K562 (cell line): ENCODE results near the gene SLC35F4. TPM values are rescaled to one million over a fixed set of nuclear protein-coding genes. Genes with fewer than 3 reads are reported as not detected.

ENCODE experiments used
- ATAC-seq: fragments of 200-7000 bp; cut with Tn5 transposase; 3 replicates; pipeline ENCODE4 v1.9.1; 2020; ENCODE audit warnings: moderate library complexity
- BruUV-seq: library from RNA; stranded (reverse); fragments of 400-500 nt; replicated peaks from 2 replicates; lab custom pipeline; 2021; lab: Mats Ljungman, UMichigan
- CTCF ChIA-PET: fragments of 300-600 bp; formaldehyde crosslinking; extraction: SDS; loops from one replicate; lab custom pipeline; 2021; ENCODE audit warnings: low intra/inter-chr PET ratio; lab: Yijun Ruan, JAX
- POLR2A ChIA-PET: fragments of 300-600, 350-650 bp; sonication (Branson Sonifier 250); formaldehyde crosslinking; extraction: SDS; loops from one replicate; lab custom pipeline; 2021; ENCODE audit warnings: antibody characterized with exemption, inconsistent platforms; lab: Yijun Ruan, JAX
- DNase-seq, 4 experiments: peaks; one replicate each; pipeline versions ENCODE4 v3.0.0 to v3.0.0-alpha.2; 2011 to 2018; ENCODE audit warnings: low spot score in 3 of 4, mixed read lengths in 3 of 4; ENCODE audit errors: extremely low read depth in 1 of 4
- FAIRE-seq: peaks from 2 replicates; lab custom pipeline; 2011; peaks lifted over from hg19 to GRCh38; lab: Jason Lieb, UNC
- H2AFZ ChIP-seq: 2 replicates; pipeline ENCODE4 v1.6.0; 2011; ENCODE audit warnings: low read depth, low read length, control low read depth, inconsistent platforms
- H3K27ac ChIP-seq: fragments of 200-600 bp; 3 replicates; pipeline ENCODE4 v1.8.0; 2011; ENCODE audit warnings: low read depth, mild to moderate bottlenecking, control low read depth, inconsistent platforms, low read length, moderate library complexity, mixed read lengths; ENCODE audit errors: extremely low read depth
- H3K27me3 ChIP-seq, 2 experiments: fragments of 300-600 bp in 1 of 2; 2 replicates in 1 of 2; 3 replicates in 1 of 2; pipeline versions ENCODE4 v1.6.0 to v1.8.0; 2011; ENCODE audit warnings: inconsistent platforms in 2 of 2, low read length in 2 of 2, mild to moderate bottlenecking in 1 of 2, mixed read lengths in 1 of 2, moderate library complexity in 1 of 2; ENCODE audit not compliant: control insufficient read depth in 2 of 2, insufficient read depth in 2 of 2
- H3K36me3 ChIP-seq: fragments of 300-600 bp; 3 replicates; pipeline ENCODE4 v1.8.0; 2011; ENCODE audit warnings: mild to moderate bottlenecking, low read length, inconsistent platforms; ENCODE audit not compliant: control insufficient read depth, insufficient read depth
- H3K4me1 ChIP-seq, 2 experiments: fragments of 200-600 bp in 1 of 2; replicated peaks in 1 of 2; 2 replicates in 1 of 2; 3 replicates in 1 of 2; pipeline versions ENCODE4 v1.5.1 to v1.8.0; 2011; ENCODE audit warnings: inconsistent platforms in 2 of 2, low read length in 2 of 2, mild to moderate bottlenecking in 1 of 2, mixed read lengths in 1 of 2, moderate library complexity in 1 of 2; ENCODE audit not compliant: control insufficient read depth in 2 of 2, insufficient read depth in 2 of 2
- H3K4me2 ChIP-seq: 2 replicates; pipeline ENCODE4 v1.6.1; 2011; ENCODE audit warnings: low read length, control low read depth, inconsistent platforms, mixed read lengths; ENCODE audit not compliant: insufficient read depth
- H3K4me3 ChIP-seq: fragments of 200-600 bp; sonication (generic), shearing (Covaris generic); 2 replicates; pipeline ENCODE4 v1.5.1; 2016; ENCODE audit warnings: control low read depth, inconsistent platforms
- H3K79me2 ChIP-seq: fragments of 200-600 bp; 3 replicates; pipeline ENCODE4 v1.8.0; 2011; ENCODE audit warnings: low read length, inconsistent platforms; ENCODE audit not compliant: control insufficient read depth, insufficient read depth
- H3K9ac ChIP-seq, 2 experiments: 2 replicates each; pipeline versions ENCODE4 v1.6.0 to v1.6.1; 2011; ENCODE audit warnings: low read depth in 2 of 2, low read length in 2 of 2, control low read depth in 1 of 2, inconsistent platforms in 1 of 2, mild to moderate bottlenecking in 1 of 2, mixed read lengths in 1 of 2; ENCODE audit not compliant: insufficient read depth in 1 of 2
- H3K9me1 ChIP-seq: one replicate; pipeline ENCODE4 v1.6.0; 2011; ENCODE audit warnings: inconsistent platforms, mild to moderate bottlenecking, low read length, moderate library complexity; ENCODE audit not compliant: control insufficient read depth, insufficient read depth
- H3K9me3 ChIP-seq: replicated peaks from 2 replicates; pipeline ENCODE4 v1.5.1; 2011; ENCODE audit warnings: low read depth, low read length, inconsistent platforms; ENCODE audit not compliant: control insufficient read depth, insufficient read depth
- H4K20me1 ChIP-seq: replicated peaks from 2 replicates; pipeline ENCODE4 v1.6.1; 2011; ENCODE audit warnings: low read length, inconsistent platforms, mixed read lengths; ENCODE audit not compliant: control insufficient read depth, insufficient read depth
- E2F1 ChIP-seq: sonication (generic); formaldehyde crosslinking; IDR thresholded peaks from 2 replicates; pipeline ENCODE4 v1.8.1; 2023; ENCODE audit warnings: mild to moderate bottlenecking, missing genetic modification reagents, moderate library complexity
- GABPB2 ChIP-seq: fragments of 250-450 bp; sonication (Bioruptor Pico); conservative IDR thresholded peaks from 2 replicates; pipeline ENCODE4 v1.5.1; 2021; ENCODE audit warnings: mild to moderate bottlenecking
- HNRNPL ChIP-seq: fragments of 200-400 bp; formaldehyde crosslinking; IDR thresholded peaks from 2 replicates; pipeline ENCODE4 v1.6.1; 2017; ENCODE audit warnings: low read depth, mild to moderate bottlenecking, low read length
- L3MBTL2 ChIP-seq: fragments of 450-650 bp; IDR thresholded peaks from 2 replicates; pipeline ENCODE4 v1.6.1; 2016; ENCODE audit warnings: mild to moderate bottlenecking, moderate library complexity
- NR2C2 ChIP-seq, 2 experiments: fragments of 200-800 bp in 1 of 2; sonication (Bioruptor generic) in 1 of 2; sonication (generic) in 1 of 2; formaldehyde crosslinking in 1 of 2; IDR thresholded peaks; 2 replicates each; pipeline versions ENCODE4 v1.6.1 to v1.8.0; 2016 to 2022; ENCODE audit warnings: mild to moderate bottlenecking in 1 of 2, missing compliant biosample characterization in 1 of 2, missing genetic modification characterization in 1 of 2, missing genetic modification reagents in 1 of 2
- RBM34 ChIP-seq: fragments of 200-400 bp; formaldehyde crosslinking; IDR thresholded peaks from 2 replicates; pipeline ENCODE4 v1.6.1; 2018; ENCODE audit warnings: low read length, borderline replicate concordance; ENCODE audit not compliant: insufficient read depth
- SIRT6 ChIP-seq: IDR thresholded peaks from one replicate; pipeline ENCODE4 v1.6.1; 2012; ENCODE audit warnings: low read depth, mild to moderate bottlenecking, control low read depth, inconsistent platforms, low read length, moderate library complexity
- SMARCA5 ChIP-seq: fragments of 450-650 bp; IDR thresholded peaks from 2 replicates; pipeline ENCODE4 v1.6.1; 2016
- YBX1 ChIP-seq: fragments of 450-650 bp; IDR thresholded peaks from 2 replicates; pipeline ENCODE4 v1.7.1; 2016; ENCODE audit warnings: mild to moderate bottlenecking
- ZBTB2 ChIP-seq: fragments of 450-650 bp; IDR thresholded peaks from 2 replicates; pipeline ENCODE4 v1.6.1; 2016; ENCODE audit warnings: antibody characterized with exemption
- ZC3H4 ChIP-seq: sonication (generic); formaldehyde crosslinking; IDR thresholded peaks from 2 replicates; pipeline ENCODE4 v1.9.0; 2021; ENCODE audit warnings: missing genetic modification reagents, borderline replicate concordance
- ZNF717 ChIP-seq: fragments of 250-450 bp; sonication (Bioruptor Pico); IDR thresholded peaks from 2 replicates; pipeline ENCODE4 v1.5.0; 2021
- WGBS: fragments of 100-300 bp; shearing (Covaris generic); methylation state at CpG from one replicate; pipeline ENCODE4 v1.1.6; 2016; ENCODE audit warnings: low coverage, mixed read lengths; ENCODE audit not compliant: insufficient coverage; ENCODE audit errors: missing lambda C conversion rate; 5-methylcytosine and 5-hydroxymethylcytosine counted together
- in situ Hi-C: fragments of 300-500 bp; cut with MboI; formaldehyde crosslinking; loops from 4 replicates; pipeline ENCODE4 v1.15.0; 2018; ENCODE audit warnings: inconsistent platforms, mixed read lengths
- intact Hi-C: fragments of 100-400 bp; cut with micrococcal nuclease; formaldehyde crosslinking; loops from 2 replicates; pipeline ENCODE4 v1.14.2; 2022
- polyA plus RNA-seq, 8 experiments: library from polyadenylated mRNA; depleted of rRNA in 4 of 8; stranded (reverse) in 5 of 8; unstranded in 3 of 8; fragments of >200 nt; fragmentation: Nextera tagmentation in 2 of 8; fragmentation: Illumina TruSeq in 1 of 8; extraction: Ambion mirVana in 2 of 8; extraction: Trizol in 1 of 8; gene quantifications; 2 replicates each; pipeline versions ENCODE4 v1.2.1 to v1.2.3, GENCODE V29; 2011 to 2014; ENCODE audit warnings: inconsistent platforms in 1 of 8, missing spikeins in 1 of 8
- total RNA-seq, 7 experiments: library from RNA; depleted of rRNA in 6 of 7; stranded (reverse); fragments of >200 nt in 6 of 7; fragmentation: Illumina TruSeq in 2 of 7; extraction: Trizol in 2 of 7; gene quantifications; 2 replicates each; pipeline versions ENCODE4 v1.2.1 to v1.2.3, GENCODE V29; 2011 to 2021; ENCODE audit warnings: low replicate concordance in 1 of 7

SLC35F4 gene
- total and polyA plus RNA-seq, 9 of the 15 experiments (the other 6 are each of a cell fraction or from before 2014, with no cell fraction given) = 0.01 TPM; not detected in 8

- ChIA-PET POLR2A (no interaction called here), CTCF (no interaction called here)
- Histone ChIP-seq H3K4me2 (no peak overlapping the region), H4K20me1 (no peaks in the 10 kb centered on the region), H3K27ac (no peak overlapping the region), H3K9me3 (no peaks in the 10 kb centered on the region), H3K9me1 (no peaks in the 10 kb centered on the region), H3K4me1 (no peaks in the 10 kb centered on the region), H2AFZ (no peak overlapping the region), H3K27me3 (no peaks in the 10 kb centered on the region), H3K36me3 (no peaks in the 10 kb centered on the region), H3K79me2 (no peaks in the 10 kb centered on the region), H3K4me3 (no peak overlapping the region), H3K9ac (no peak overlapping the region)
- DNase-seq = no peak
- BruUV-seq = no TSS peak
- WGBS = 0% methylated on average over 3 of the region's 3 CpGs
- ATAC-seq = no peak
- no peak for FAIRE-seq
- in situ Hi-C loops (no loop called here), intact Hi-C loops (no loop called here)
- TF ChIP-seq NR2C2 (CRISPR knock-in tag; IDR thresholded peaks at IDR 0.05) (no peak), NR2C2 (tag; IDR thresholded peaks at IDR 0.05) (no peak), SIRT6 (no peak), ZC3H4 (CRISPR knock-in tag) (no peak), RBM34 (no peak), ZNF717 (CRISPR knock-in tag) (no peak), SMARCA5 (no peak), L3MBTL2 (no peak), ZBTB2 (no peak), HNRNPL (no peak), GABPB2 (CRISPR knock-in tag) (no peak), YBX1 (no peak), E2F1 (CRISPR knock-in tag) (no peak)
Observed at GRCh38 chr14:57712698-57713097, 153.2 kb downstream of the SLC35F4 start.
